ENCODE measurements around the gene KLF18. TPM values are rescaled to one million over a fixed set of nuclear protein-coding genes. Genes with fewer than 3 reads are reported as not detected.

Gene KLF18
- total and polyA plus RNA-seq, 2 donors (not counting 3 experiments of a cell fraction or from before 2014, with no cell fraction given), result not detected

- ChIA-PET CTCF (interaction anchor here (0.7 to 1.2 kb wide), 3 partner anchors 9 to 28 kb away, joined by 3 to 4 read pairs (median 3); no protein-coding TSS in a partner anchor), POLR2A (no interaction called here)
- Histone ChIP-seq H3K9me1 (replicated peaks; ENCODE audit: control insufficient read depth, extremely low read depth, insufficient read depth, low read length) (no peaks in the 10 kb centered on the region), H4K20me1 (replicated peaks; ENCODE audit: control insufficient read depth, extremely low read depth, insufficient read depth, low read length) (no peaks in the 10 kb centered on the region), H3K79me2 (ENCODE audit: control insufficient read depth, insufficient read depth, low read length) (no peaks in the 10 kb centered on the region), H3K4me1 (ENCODE audit: control insufficient read depth, extremely low read depth, insufficient read depth, low read length) (no peaks in the 10 kb centered on the region), H3K27me3 (ENCODE audit: control insufficient read depth in 2 of 2, insufficient read depth in 2 of 2, low read length in 2 of 2) (peaks cover 2 to 5% of the 10 kb centered on the region in 2 experiments), H3K9ac (replicated peaks; ENCODE audit: extremely low read depth, insufficient read depth, low read length) (no peak overlapping the region), H3K36me3 (ENCODE audit: control insufficient read depth in 2 of 2, extremely low read depth in 1 of 2, insufficient read depth in 2 of 2, low read length in 2 of 2) (no peaks in the 10 kb centered on the region), H3K4me3 (replicated peaks in 1 of 3; ENCODE audit: insufficient read depth in 1 of 3, low read depth in 1 of 3, low read length in 3 of 3) (no peak overlapping the region), H3K4me2 (ENCODE audit: insufficient read depth, low read length) (no peak overlapping the region), H3K27ac (ENCODE audit: insufficient read depth, low read depth, low read length) (no peak overlapping the region), H2AFZ (ENCODE audit: low read depth, low read length) (no peak overlapping the region), H3K9me3 (replicated peaks; ENCODE audit: control insufficient read depth, insufficient read depth, low read length) (no peaks in the 10 kb centered on the region)
- dilution Hi-C loops (cut with MboI; ENCODE audit: extremely low pct_ligation_motif_present, low sequenced_read_pairs) (no loop called here), intact Hi-C loops (cut with micrococcal nuclease) (no loop called here)
- DNase-seq (ENCODE audit: low read depth, low spot score) (no peak), FAIRE-seq (no peak)
- TF ChIP-seq FOS (IDR thresholded peaks at IDR 0.05; ENCODE audit: borderline replicate concordance, insufficient read depth, low read length), result no peak
- no peak for TF ChIP-seq JUN (IDR thresholded peaks at IDR 0.05; ENCODE audit: borderline replicate concordance, insufficient read depth, insufficient read length, low read depth)
- TF ChIP-seq CTCF (IDR thresholded peaks at IDR 0.05; ENCODE audit: extremely low read depth in 1 of 2, insufficient read depth in 1 of 2, low read depth in 1 of 2, low read length in 2 of 2), result no peak
- TF ChIP-seq MAX (IDR thresholded peaks at IDR 0.05; ENCODE audit: insufficient read depth, insufficient read length), result no peak
- TF ChIP-seq EZH2 (IDR thresholded peaks at IDR 0.05; ENCODE audit: borderline replicate concordance, low read depth, low read length, severe bottlenecking), result no peak
- no peak for TF ChIP-seq GATA2 (IDR thresholded peaks at IDR 0.05; ENCODE audit: insufficient read depth, insufficient read length, low read depth, low read length)
- TF ChIP-seq POLR2AphosphoS5 (IDR thresholded peaks at IDR 0.05; ENCODE audit: insufficient read depth, low read depth, low read length), result no peak
- TF ChIP-seq MYC (IDR thresholded peaks at IDR 0.05; ENCODE audit: low read depth, low read length), result no peak
- TF ChIP-seq POLR2A (IDR thresholded peaks at IDR 0.05; ENCODE audit: low read depth, low read length), result no peak
- no TSS peak for BruUV-seq (replicated peaks)
Measured at GRCh38 chr1:44135886-44136285, 5.5 kb downstream of the KLF18 start.

All from endothelial cell of umbilical vein (primary cell).